Neural progenitor cell (in vitro differentiated cells): ENCODE results near the gene MAD1L1. TPM values are rescaled to one million over a fixed set of nuclear protein-coding genes. Genes with fewer than 3 reads are reported as not detected.

Experiments
- DNase-seq: peaks from one replicate; pipeline ENCODE4 v3.0.0-alpha.2; 2016; ENCODE audit warnings: low spot score
- H2AFZ ChIP-seq: fragments of 200-600 bp; sonication (generic); replicated peaks from 2 replicates; pipeline ENCODE4 v1.6.1; 2016; ENCODE audit warnings: antibody characterized with exemption
- H3F3A ChIP-seq: fragments of 200-600 bp; sonication (generic); 2 replicates; pipeline ENCODE4 v1.6.1; 2016; ENCODE audit warnings: antibody characterized with exemption, low read depth
- H3K27ac ChIP-seq: fragments of 200-600 bp; sonication (generic); 2 replicates; pipeline ENCODE4 v1.5.1; 2016; ENCODE audit warnings: mild to moderate bottlenecking
- H3K27me3 ChIP-seq: fragments of 200-600 bp; sonication (generic); 2 replicates; pipeline ENCODE4 v1.6.1; 2016; ENCODE audit warnings: mild to moderate bottlenecking, moderate library complexity
- H3K36me3 ChIP-seq: fragments of 200-600 bp; sonication (generic); 2 replicates; pipeline ENCODE4 v1.5.1; 2016
- H3K4me1 ChIP-seq: fragments of 200-600 bp; sonication (generic); 2 replicates; pipeline ENCODE4 v1.6.1; 2016; ENCODE audit warnings: mixed run types
- H3K4me2 ChIP-seq: fragments of 200-600 bp; sonication (generic); 2 replicates; pipeline ENCODE4 v1.6.1; 2016
- H3K4me3 ChIP-seq: fragments of 200-600 bp; sonication (generic); 2 replicates; pipeline ENCODE4 v1.5.1; 2016
- H3K79me2 ChIP-seq: fragments of 200-600 bp; sonication (generic); 2 replicates; pipeline ENCODE4 v1.6.1; 2016; ENCODE audit warnings: low read depth
- H3K9ac ChIP-seq: fragments of 200-600 bp; sonication (generic); 2 replicates; pipeline ENCODE4 v1.6.1; 2016
- H3K9me3 ChIP-seq: fragments of 200-600 bp; sonication (generic); 2 replicates; pipeline ENCODE4 v1.5.1; 2016; ENCODE audit warnings: low read depth
- H4K20me1 ChIP-seq: fragments of 200-600 bp; sonication (generic); 2 replicates; pipeline ENCODE4 v1.6.1; 2016; ENCODE audit warnings: low read depth
- H3K27ac Mint-ChIP-seq: 3 replicates; pipeline ENCODE4 v1.8.0; 2021; ENCODE audit warnings: mixed read lengths
- H3K27me3 Mint-ChIP-seq: 2 replicates; pipeline ENCODE4 v1.8.0; 2022; ENCODE audit warnings: low read depth, mild to moderate bottlenecking, inconsistent platforms, moderate library complexity, mixed read lengths; ENCODE audit not compliant: insufficient read depth
- H3K36me3 Mint-ChIP-seq: 3 replicates; pipeline ENCODE4 v1.8.0; 2021; ENCODE audit warnings: mixed read lengths
- H3K4me1 Mint-ChIP-seq: 3 replicates; pipeline ENCODE4 v1.8.0; 2021; ENCODE audit warnings: mixed read lengths
- H3K4me3 Mint-ChIP-seq: 3 replicates; pipeline ENCODE4 v1.8.0; 2021; ENCODE audit warnings: mild to moderate bottlenecking, moderate library complexity, mixed read lengths
- H3K9me3 Mint-ChIP-seq: 3 replicates; pipeline ENCODE4 v1.8.0; 2020; ENCODE audit warnings: mixed read lengths
- CTCF ChIP-seq: fragments of 200-600 bp; sonication (generic); IDR thresholded peaks from 2 replicates; pipeline ENCODE4 v1.5.1; 2017; ENCODE audit warnings: antibody characterized with exemption, mild to moderate bottlenecking
- EZH2 ChIP-seq: fragments of 200-600 bp; sonication (generic); IDR thresholded peaks from 2 replicates; pipeline ENCODE4 v1.6.1; 2017; ENCODE audit warnings: antibody characterized with exemption, mild to moderate bottlenecking, moderate library complexity
- EZH2phosphoT487 ChIP-seq: fragments of 200-600 bp; sonication (generic); IDR thresholded peaks from 2 replicates; pipeline ENCODE4 v1.6.1; 2017; ENCODE audit warnings: antibody characterized with exemption
- total RNA-seq: library from RNA; depleted of rRNA; stranded (reverse); fragments of >200 nt; gene quantifications from 2 replicates; pipeline ENCODE4 v1.2.3, GENCODE V29; 2015; ENCODE audit warnings: low replicate concordance

Gene MAD1L1
- total RNA-seq, 1 donor from 2014 or later = 23.7 TPM

- no peaks in the 10 kb centered on the region for H3K36me3 ChIP-seq
- no peaks in the 10 kb centered on the region for H4K20me1 ChIP-seq
- H3K27ac ChIP-seq = no peak overlapping the region
- Mint-ChIP-seq H3K36me3 (peaks cover 4% of the 10 kb centered on the region), H3K9me3 (no peaks in the 10 kb centered on the region), H3K4me3 (no peak overlapping the region), H3K27me3 (peaks cover 2% of the 10 kb centered on the region), H3K4me1 (peaks cover 32% of the 10 kb centered on the region), H3K27ac (no peak overlapping the region)
- TF ChIP-seq CTCF (no peak), EZH2 (no peak), EZH2phosphoT487 (no peak)
- no peaks in the 10 kb centered on the region for H3F3A ChIP-seq
- H3K9me3 ChIP-seq = no peaks in the 10 kb centered on the region
- no peak for DNase-seq
- no peak overlapping the region for H3K9ac ChIP-seq
- no peaks in the 10 kb centered on the region for H3K27me3 ChIP-seq
- no peak overlapping the region for H3K4me2 ChIP-seq
- H3K79me2 ChIP-seq = no peaks in the 10 kb centered on the region
- H2AFZ ChIP-seq = no peak overlapping the region
- H3K4me1 ChIP-seq = no peaks in the 10 kb centered on the region
- H3K4me3 ChIP-seq = no peak overlapping the region
Measured at GRCh38 chr7:1850111-1850975, 382.4 kb downstream of the MAD1L1 start.

- no peaks in the 10 kb centered on the region for H3K9me3 Mint-ChIP-seq
- Histone ChIP-seq H3K4me1 (no peaks in the 10 kb centered on the region), H2AFZ (no peak overlapping the region), H3K4me3 (no peak overlapping the region), H3K9ac (no peak overlapping the region), H3K4me2 (no peak overlapping the region), H3K27me3 (no peaks in the 10 kb centered on the region), H4K20me1 (no peaks in the 10 kb centered on the region), H3K27ac (no peak overlapping the region), H3K79me2 (no peaks in the 10 kb centered on the region), H3F3A (no peaks in the 10 kb centered on the region), H3K36me3 (no peaks in the 10 kb centered on the region), H3K9me3 (no peaks in the 10 kb centered on the region)
- no peak for DNase-seq
- H3K27me3 Mint-ChIP-seq = peaks cover 3% of the 10 kb centered on the region
- peaks cover 30% of the 10 kb centered on the region for H3K4me1 Mint-ChIP-seq
- TF ChIP-seq EZH2 = no peak
- TF ChIP-seq CTCF = no peak
- H3K36me3 Mint-ChIP-seq = peaks cover 5% of the 10 kb centered on the region
- H3K27ac Mint-ChIP-seq = no peak overlapping the region
- H3K4me3 Mint-ChIP-seq = no peak overlapping the region
Measured at GRCh38 chr7:1849351-1850041, 383.2 kb downstream of the MAD1L1 start.

- no peak overlapping the region for H3K27ac ChIP-seq
- H3K36me3 ChIP-seq = no peaks in the 10 kb centered on the region
- Mint-ChIP-seq H3K36me3 (peaks cover 4% of the 10 kb centered on the region), H3K4me3 (no peak overlapping the region), H3K27ac (peak overlapping the region; percentile 76), H3K4me1 (peaks cover 29% of the 10 kb centered on the region), H3K9me3 (no peaks in the 10 kb centered on the region), H3K27me3 (peaks cover 3% of the 10 kb centered on the region)
- H3K4me1 ChIP-seq = no peaks in the 10 kb centered on the region
- H4K20me1 ChIP-seq = no peaks in the 10 kb centered on the region
- H3K9me3 ChIP-seq = no peaks in the 10 kb centered on the region
- H2AFZ ChIP-seq = no peak overlapping the region
- no peak overlapping the region for H3K4me3 ChIP-seq
- no peak for DNase-seq
- no peaks in the 10 kb centered on the region for H3F3A ChIP-seq
- no peaks in the 10 kb centered on the region for H3K27me3 ChIP-seq
- no peaks in the 10 kb centered on the region for H3K79me2 ChIP-seq
- H3K9ac ChIP-seq = no peak overlapping the region
- TF ChIP-seq EZH2phosphoT487 (no peak), CTCF (no peak), EZH2 (no peak)
- H3K4me2 ChIP-seq = no peak overlapping the region
Measured at GRCh38 chr7:1848911-1849311, 383.8 kb downstream of the MAD1L1 start.
